ENCODE results near the gene GPC6. TPM values are rescaled to one million over a fixed set of nuclear protein-coding genes. Genes with fewer than 3 reads are reported as not detected.

Gene GPC6
- total and polyA plus RNA-seq, 2 experiments from 2014 or later: 26.0 to 92.8 TPM

- DNase-seq (ENCODE audit: low spot score): no peak
Observed at GRCh38 chr13:93183302-93183701, 43.3 kb upstream of the GPC6 start.

DNA sequence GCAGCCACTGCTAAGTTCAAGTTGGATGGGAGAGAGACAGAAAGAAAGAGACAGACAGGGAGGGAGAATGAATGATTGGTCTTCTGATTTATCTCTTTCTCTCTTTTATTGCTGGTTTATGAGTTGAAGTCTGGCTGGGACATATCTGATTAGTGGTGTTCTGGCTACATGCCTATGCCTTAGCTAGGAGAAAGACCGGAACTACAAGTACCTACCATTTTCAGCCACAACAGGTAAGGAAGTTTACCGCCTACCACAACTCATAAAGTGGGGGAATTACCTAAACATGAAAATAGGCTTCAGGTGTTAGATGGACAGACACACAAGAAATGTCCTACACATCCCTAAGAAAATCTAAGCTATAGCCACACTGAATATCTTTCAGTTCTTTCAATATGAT is 36.6 kb upstream of the GPC6 start:
- Histone ChIP-seq H3K4me3 (no peak overlapping the region), H4K20me1 (ENCODE audit: insufficient read depth, poor library complexity, severe bottlenecking) (no peaks in the 10 kb centered on the region), H3K27me3 (no peaks in the 10 kb centered on the region), H3K9me2 (replicated peaks; ENCODE audit: insufficient read depth) (no peaks in the 10 kb centered on the region), H3K4me1 (ENCODE audit: insufficient read depth) (no peaks in the 10 kb centered on the region), H2AFZ (no peak overlapping the region), H3K4me2 (no peak overlapping the region), H3K9me3 (ENCODE audit: low read depth) (no peaks in the 10 kb centered on the region), H3K36me3 (replicated peaks; ENCODE audit: insufficient read depth, low read depth) (no peaks in the 10 kb centered on the region), H3K79me2 (no peaks in the 10 kb centered on the region), H3K27ac (no peak overlapping the region)
- DNase-seq (ENCODE audit: low spot score): no peak
- TF ChIP-seq EZH2 (IDR thresholded peaks at IDR 0.05; ENCODE audit: borderline replicate concordance) (no peak), EZH2phosphoT487 (IDR thresholded peaks at IDR 0.05; ENCODE audit: low read depth, severe bottlenecking, unreplicated experiment) (no peak), CTCF (IDR thresholded peaks at IDR 0.05; ENCODE audit: poor library complexity) (no peak)
- 89% methylated on average over 2 of the region's 2 CpGs for WGBS (ENCODE audit: low lambda C conversion rate, missing lambda C conversion rate)

More at GRCh38 chr13:93183302-93183701, 43.3 kb upstream of the GPC6 start:
- WGBS (ENCODE audit: low lambda C conversion rate, missing lambda C conversion rate): 90% methylated on average over 1 of the region's 1 CpG
- no peaks in the 10 kb centered on the region for H3K9me3 ChIP-seq (ENCODE audit: low read depth)
- no peak overlapping the region for H3K4me2 ChIP-seq
- H3K4me3 ChIP-seq: no peak overlapping the region
- no peak for TF ChIP-seq CTCF (IDR thresholded peaks at IDR 0.05; ENCODE audit: poor library complexity)
- TF ChIP-seq EZH2 (IDR thresholded peaks at IDR 0.05; ENCODE audit: borderline replicate concordance): no peak
- H3K36me3 ChIP-seq (replicated peaks; ENCODE audit: insufficient read depth, low read depth): no peaks in the 10 kb centered on the region
- H2AFZ ChIP-seq: no peak overlapping the region
- H4K20me1 ChIP-seq (ENCODE audit: insufficient read depth, poor library complexity, severe bottlenecking): no peaks in the 10 kb centered on the region
- H3K79me2 ChIP-seq: no peaks in the 10 kb centered on the region
- no peak overlapping the region for H3K27ac ChIP-seq
- no peaks in the 10 kb centered on the region for H3K4me1 ChIP-seq (ENCODE audit: insufficient read depth)
- H3K27me3 ChIP-seq: no peaks in the 10 kb centered on the region
- no peaks in the 10 kb centered on the region for H3K9me2 ChIP-seq (replicated peaks; ENCODE audit: insufficient read depth)

DNA sequence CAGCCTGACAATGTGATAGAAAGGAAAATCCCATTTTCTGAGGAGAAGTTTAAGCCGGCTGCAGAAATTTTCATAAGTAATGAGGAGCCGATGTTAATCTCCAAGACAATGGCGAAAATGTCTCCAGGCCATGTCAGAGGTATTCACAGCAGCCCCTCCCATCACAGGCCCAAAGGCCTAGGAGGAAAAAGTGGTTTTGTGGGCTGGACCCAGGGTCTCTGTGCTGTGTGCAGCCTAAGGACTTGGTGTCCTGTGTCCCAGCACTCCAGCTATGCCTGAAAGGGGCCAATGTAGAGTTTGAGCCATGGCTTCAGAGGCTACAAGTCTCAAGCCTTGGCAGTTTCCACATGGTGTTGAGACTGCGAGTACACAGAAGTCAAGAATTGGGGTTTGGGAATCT is 32.9 kb upstream of the GPC6 start:
- Histone ChIP-seq H3K4me1 (ENCODE audit: insufficient read depth) (no peaks in the 10 kb centered on the region), H3K79me2 (no peaks in the 10 kb centered on the region), H3K27me3 (no peaks in the 10 kb centered on the region), H3K36me3 (replicated peaks; ENCODE audit: insufficient read depth, low read depth) (no peaks in the 10 kb centered on the region), H3K4me2 (no peak overlapping the region), H3K27ac (no peak overlapping the region), H3K4me3 (no peak overlapping the region), H3K9me3 (ENCODE audit: low read depth) (no peaks in the 10 kb centered on the region), H2AFZ (no peak overlapping the region), H4K20me1 (ENCODE audit: insufficient read depth, poor library complexity, severe bottlenecking) (no peaks in the 10 kb centered on the region), H3K9me2 (replicated peaks; ENCODE audit: insufficient read depth) (no peaks in the 10 kb centered on the region)
- 95% methylated on average over 4 of the region's 4 CpGs for WGBS (ENCODE audit: low lambda C conversion rate, missing lambda C conversion rate)
- TF ChIP-seq EZH2phosphoT487 (IDR thresholded peaks at IDR 0.05; ENCODE audit: low read depth, severe bottlenecking, unreplicated experiment) (no peak), EZH2 (IDR thresholded peaks at IDR 0.05; ENCODE audit: borderline replicate concordance) (no peak), CTCF (IDR thresholded peaks at IDR 0.05; ENCODE audit: poor library complexity) (no peak)
- no peak for DNase-seq (ENCODE audit: low spot score)

GRCh38 chr13:93199856-93200255 is 26.8 kb upstream of the GPC6 start:
- WGBS (ENCODE audit: low lambda C conversion rate, missing lambda C conversion rate): 95% methylated on average over 1 of the region's 1 CpG

More at GRCh38 chr13:93199856-93200255, 26.8 kb upstream of the GPC6 start:
- Histone ChIP-seq H3K9me3 (ENCODE audit: low read depth) (no peaks in the 10 kb centered on the region), H3K36me3 (replicated peaks; ENCODE audit: insufficient read depth, low read depth) (no peaks in the 10 kb centered on the region), H3K9me2 (replicated peaks; ENCODE audit: insufficient read depth) (no peaks in the 10 kb centered on the region), H3K4me1 (ENCODE audit: insufficient read depth) (no peaks in the 10 kb centered on the region), H2AFZ (no peak overlapping the region), H3K4me3 (no peak overlapping the region), H3K27ac (no peak overlapping the region), H3K4me2 (no peak overlapping the region), H3K27me3 (no peaks in the 10 kb centered on the region), H4K20me1 (ENCODE audit: insufficient read depth, poor library complexity, severe bottlenecking) (no peaks in the 10 kb centered on the region), H3K79me2 (no peaks in the 10 kb centered on the region)
- no peak for TF ChIP-seq EZH2phosphoT487 (IDR thresholded peaks at IDR 0.05; ENCODE audit: low read depth, severe bottlenecking, unreplicated experiment)
- no peak for TF ChIP-seq EZH2 (IDR thresholded peaks at IDR 0.05; ENCODE audit: borderline replicate concordance)
- no peak for TF ChIP-seq CTCF (IDR thresholded peaks at IDR 0.05; ENCODE audit: poor library complexity)
- no peak for DNase-seq (ENCODE audit: low spot score)
